ENCODE results near the gene ODC1.
A peak's percentile ranks its signal among the peaks of the same experiment; 100 is the strongest.

ODC1 gene

GRCh38 chr2:10415048-10415447 is 33.1 kb downstream of the ODC1 start:
- no peak for DNase-seq (ENCODE audit: low read depth)

- DNase-seq (ENCODE audit: low read depth) = no peak
These were observed 33.5 kb downstream of the ODC1 start for GRCh38 chr2:10414591-10414990.

GRCh38 chr2:10413991-10414451 is 34.1 kb downstream of the ODC1 start:
- DNase-seq (ENCODE audit: low read depth) = no peak

- no peak for DNase-seq (ENCODE audit: low read depth)
These were observed 34.6 kb downstream of the ODC1 start for GRCh38 chr2:10413503-10413902.

- no peak for DNase-seq (ENCODE audit: low read depth)
These were observed 35.7 kb downstream of the ODC1 start for GRCh38 chr2:10412380-10412779.

- DNase-seq (ENCODE audit: low read depth) = no peak
These were observed 36.6 kb downstream of the ODC1 start for GRCh38 chr2:10411557-10411956.

- DNase-seq (ENCODE audit: low read depth) = no peak
These were observed 37.2 kb downstream of the ODC1 start for GRCh38 chr2:10410823-10411437.

GRCh38 chr2:10410001-10410822 is 37.9 kb downstream of the ODC1 start:
- no peak for DNase-seq (ENCODE audit: low read depth)

GRCh38 chr2:10408649-10409579 is 39.2 kb downstream of the ODC1 start:
- no peak for DNase-seq (ENCODE audit: low read depth)

- peak; percentile 48 for DNase-seq (ENCODE audit: low read depth)
These were observed 40.1 kb downstream of the ODC1 start for GRCh38 chr2:10407841-10408648.

- no peak for DNase-seq (ENCODE audit: low read depth)
These were observed 40.7 kb downstream of the ODC1 start for GRCh38 chr2:10407432-10407831.

- no peak for DNase-seq (ENCODE audit: low read depth)
These were observed 41.5 kb downstream of the ODC1 start for GRCh38 chr2:10406491-10407188.

GRCh38 chr2:10406016-10406415 is 42.1 kb downstream of the ODC1 start:
- DNase-seq (ENCODE audit: low read depth) = no peak

GRCh38 chr2:10405448-10405847 is 42.7 kb downstream of the ODC1 start:
- DNase-seq (ENCODE audit: low read depth) = peak; percentile 92

- DNase-seq (ENCODE audit: low read depth) = no peak
These were observed 43.6 kb downstream of the ODC1 start for GRCh38 chr2:10404324-10405143.

GRCh38 chr2:10402653-10403215 is 45.4 kb downstream of the ODC1 start:
- no peak for DNase-seq (ENCODE audit: low read depth)

- DNase-seq (ENCODE audit: low read depth) = no peak
These were observed 46.0 kb downstream of the ODC1 start for GRCh38 chr2:10402062-10402585.

- no peak for DNase-seq (ENCODE audit: low read depth)
These were observed 46.9 kb downstream of the ODC1 start for GRCh38 chr2:10400978-10401951.
